Neural cell (in vitro differentiated cells): ENCODE results near the gene KRTAP10-4.

Experiments used
- EP300 ChIP-seq: fragments of 450-650 bp; conservative IDR thresholded peaks from 2 replicates; pipeline ENCODE4 v1.6.1; 2014; ENCODE audit warnings: antibody characterized with exemption, mild to moderate bottlenecking, moderate library complexity; ENCODE audit not compliant: poor library complexity, severe bottlenecking
- TF ChIP-seq, protein P1 (sequence below): fragments of 450-650 bp; IDR thresholded peaks from 2 replicates; pipeline ENCODE4 v1.5.1; 2014; ENCODE audit warnings: antibody characterized with exemption, mild to moderate bottlenecking, moderate library complexity; ENCODE audit not compliant: poor library complexity, severe bottlenecking

- TF ChIP-seq, protein P1, sequence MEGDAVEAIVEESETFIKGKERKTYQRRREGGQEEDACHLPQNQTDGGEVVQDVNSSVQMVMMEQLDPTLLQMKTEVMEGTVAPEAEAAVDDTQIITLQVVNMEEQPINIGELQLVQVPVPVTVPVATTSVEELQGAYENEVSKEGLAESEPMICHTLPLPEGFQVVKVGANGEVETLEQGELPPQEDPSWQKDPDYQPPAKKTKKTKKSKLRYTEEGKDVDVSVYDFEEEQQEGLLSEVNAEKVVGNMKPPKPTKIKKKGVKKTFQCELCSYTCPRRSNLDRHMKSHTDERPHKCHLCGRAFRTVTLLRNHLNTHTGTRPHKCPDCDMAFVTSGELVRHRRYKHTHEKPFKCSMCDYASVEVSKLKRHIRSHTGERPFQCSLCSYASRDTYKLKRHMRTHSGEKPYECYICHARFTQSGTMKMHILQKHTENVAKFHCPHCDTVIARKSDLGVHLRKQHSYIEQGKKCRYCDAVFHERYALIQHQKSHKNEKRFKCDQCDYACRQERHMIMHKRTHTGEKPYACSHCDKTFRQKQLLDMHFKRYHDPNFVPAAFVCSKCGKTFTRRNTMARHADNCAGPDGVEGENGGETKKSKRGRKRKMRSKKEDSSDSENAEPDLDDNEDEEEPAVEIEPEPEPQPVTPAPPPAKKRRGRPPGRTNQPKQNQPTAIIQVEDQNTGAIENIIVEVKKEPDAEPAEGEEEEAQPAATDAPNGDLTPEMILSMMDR = no peak
- TF ChIP-seq EP300 = no peak
Observed at GRCh38 chr21:44574457-44575306, 1.2 kb downstream of the KRTAP10-4 start.
